IMR-90 (cell line): ENCODE data around the gene P2RY14. TPM values are rescaled to one million over a fixed set of nuclear protein-coding genes. Genes with fewer than 3 reads are reported as not detected.

Source experiments
- ATAC-seq: fragments of 200-7000 bp; cut with Tn5 transposase; 2 replicates; pipeline ENCODE4 v1.9.1; 2020; ENCODE audit warnings: low read depth, mild to moderate bottlenecking, moderate library complexity
- BruUV-seq: library from RNA; stranded (reverse); fragments of 400-500 nt; replicated peaks from 2 replicates; lab custom pipeline; 2021; lab: Mats Ljungman, UMichigan
- CTCF ChIA-PET: fragments of 300-600 bp; formaldehyde crosslinking; extraction: SDS; loops from one replicate; lab custom pipeline; 2021; ENCODE audit warnings: antibody characterized with exemption; lab: Yijun Ruan, JAX
- POLR2A ChIA-PET: fragments of 300-600 bp; sonication (Branson Sonifier 250); formaldehyde crosslinking; loops from one replicate; lab custom pipeline; 2022; ENCODE audit warnings: antibody characterized with exemption; ENCODE audit not compliant: unreplicated experiment; lab: Charles Lee
- DNase-seq: peaks from one replicate; pipeline ENCODE4 v3.0.0; 2013
- H2AFZ ChIP-seq: replicated peaks from 2 replicates; pipeline ENCODE3; 2013; ENCODE audit warnings: low read length, mild to moderate bottlenecking; ENCODE audit not compliant: poor library complexity
- H2AK5ac ChIP-seq: 2 replicates; pipeline ENCODE4 v1.6.1; 2013; ENCODE audit warnings: low read depth, low read length, inconsistent platforms
- H2AK9ac ChIP-seq: replicated peaks from 2 replicates; pipeline ENCODE3; 2013; ENCODE audit warnings: mild to moderate bottlenecking, low read depth, low read length, moderate library complexity; ENCODE audit not compliant: poor library complexity
- H2BK120ac ChIP-seq: 2 replicates; pipeline ENCODE4 v1.6.1; 2013; ENCODE audit warnings: low read depth, low read length, inconsistent platforms
- H2BK15ac ChIP-seq: 3 replicates; pipeline ENCODE4 v1.6.1; 2013; ENCODE audit warnings: low read depth, low read length, inconsistent platforms
- H2BK20ac ChIP-seq: 2 replicates; pipeline ENCODE4 v1.6.1; 2013; ENCODE audit warnings: low read depth, mild to moderate bottlenecking, inconsistent platforms, low read length, moderate library complexity
- H2BK5ac ChIP-seq: 2 replicates; pipeline ENCODE4 v1.6.1; 2013; ENCODE audit warnings: mild to moderate bottlenecking, low read depth, low read length, inconsistent platforms; ENCODE audit not compliant: poor library complexity, severe bottlenecking
- H3K14ac ChIP-seq: replicated peaks from 2 replicates; pipeline ENCODE4 v1.6.1; 2013; ENCODE audit warnings: low read depth, low read length, inconsistent platforms
- H3K18ac ChIP-seq: 2 replicates; pipeline ENCODE4 v1.6.1; 2013; ENCODE audit warnings: low read depth, low read length, control low read depth
- H3K23ac ChIP-seq: 2 replicates; pipeline ENCODE4 v1.6.1; 2013; ENCODE audit warnings: low read depth, low read length, inconsistent platforms
- H3K27ac ChIP-seq: 2 replicates; pipeline ENCODE4 v1.5.1; 2013; ENCODE audit warnings: mild to moderate bottlenecking, control low read depth, low read length; ENCODE audit not compliant: insufficient read depth
- H3K27me3 ChIP-seq: 2 replicates; pipeline ENCODE4 v1.6.1; 2013; ENCODE audit warnings: low read length; ENCODE audit not compliant: control insufficient read depth, insufficient read depth
- H3K36me3 ChIP-seq: 2 replicates; pipeline ENCODE4 v1.6.1; 2013; ENCODE audit warnings: low read length, mixed read lengths; ENCODE audit not compliant: control insufficient read depth, insufficient read depth
- H3K4ac ChIP-seq: 2 replicates; pipeline ENCODE4 v1.6.1; 2013; ENCODE audit warnings: low read depth, low read length, inconsistent platforms
- H3K4me1 ChIP-seq: 2 replicates; pipeline ENCODE4 v1.6.1; 2013; ENCODE audit warnings: low read length, mixed read lengths; ENCODE audit not compliant: control insufficient read depth, insufficient read depth
- H3K4me2 ChIP-seq: 2 replicates; pipeline ENCODE4 v1.6.1; 2013; ENCODE audit warnings: low read depth, mild to moderate bottlenecking, control low read depth, low read length, moderate library complexity
- H3K4me3 ChIP-seq: 2 replicates; pipeline ENCODE4 v1.5.1; 2013; ENCODE audit warnings: low read depth, mild to moderate bottlenecking, control low read depth, low read length, moderate library complexity; ENCODE audit not compliant: insufficient read depth
- H3K56ac ChIP-seq: 2 replicates; pipeline ENCODE4 v1.6.1; 2013; ENCODE audit warnings: low read length, inconsistent platforms; ENCODE audit not compliant: insufficient read depth; ENCODE audit errors: extremely low read depth
- H3K79me1 ChIP-seq, 2 experiments: 2 replicates each; pipeline ENCODE4 v1.6.1; 2013; ENCODE audit warnings: low read length in 2 of 2, inconsistent platforms in 1 of 2, low read depth in 1 of 2
- H3K9ac ChIP-seq: 2 replicates; pipeline ENCODE4 v1.6.1; 2013; ENCODE audit warnings: low read depth, low read length, control low read depth
- H3K9me1 ChIP-seq: 2 replicates; pipeline ENCODE4 v1.6.1; 2013; ENCODE audit warnings: low read length, inconsistent platforms; ENCODE audit not compliant: insufficient read depth
- H3K9me3 ChIP-seq: 2 replicates; pipeline ENCODE4 v1.6.1; 2013; ENCODE audit warnings: low read length; ENCODE audit not compliant: control insufficient read depth, insufficient read depth
- H4K20me1 ChIP-seq: 2 replicates; pipeline ENCODE4 v1.6.1; 2013; ENCODE audit warnings: low read length, inconsistent platforms; ENCODE audit not compliant: insufficient read depth
- H4K5ac ChIP-seq: 2 replicates; pipeline ENCODE4 v1.6.1; 2013; ENCODE audit warnings: mild to moderate bottlenecking, low read depth, low read length, control low read depth
- H4K8ac ChIP-seq, 2 experiments: 2 replicates each; pipeline ENCODE4 v1.6.1; 2013; ENCODE audit warnings: low read depth in 2 of 2, low read length in 2 of 2, control low read depth in 1 of 2, inconsistent platforms in 1 of 2
- H4K91ac ChIP-seq: 2 replicates; pipeline ENCODE4 v1.6.1; 2013; ENCODE audit warnings: low read depth, low read length, inconsistent platforms; ENCODE audit not compliant: insufficient read depth
- BHLHE40 ChIP-seq: fragments of 150-350 bp; IDR thresholded peaks from 2 replicates; pipeline ENCODE4 v1.6.1; 2016; ENCODE audit warnings: mild to moderate bottlenecking, low read depth, low read length
- CEBPB ChIP-seq: IDR thresholded peaks from 2 replicates; pipeline ENCODE4 v1.6.1; 2012; ENCODE audit warnings: low read depth, low read length, improper control_type of control experiment
- CHD1 ChIP-seq: IDR thresholded peaks from 2 replicates; pipeline ENCODE4 v1.6.1; 2012; ENCODE audit warnings: low read depth, low read length, improper control_type of control experiment
- MAFK ChIP-seq: IDR thresholded peaks from 2 replicates; pipeline ENCODE4 v1.6.1; 2012; ENCODE audit warnings: low read depth, low read length, improper control_type of control experiment
- MAZ ChIP-seq: IDR thresholded peaks from 2 replicates; pipeline ENCODE4 v1.6.1; 2012; ENCODE audit warnings: low read depth, mild to moderate bottlenecking, low read length, improper control_type of control experiment, moderate library complexity, borderline replicate concordance
- MXI1 ChIP-seq: IDR thresholded peaks from 2 replicates; pipeline ENCODE4 v1.6.1; 2012; ENCODE audit warnings: low read depth, mild to moderate bottlenecking, low read length, moderate library complexity, borderline replicate concordance
- NFE2L2 ChIP-seq: fragments of 150-350 bp; IDR thresholded peaks from 2 replicates; pipeline ENCODE4 v1.6.1; 2016; ENCODE audit warnings: low read depth, mild to moderate bottlenecking, low read length
- POLR2A ChIP-seq: IDR thresholded peaks from 2 replicates; pipeline ENCODE4 v1.6.1; 2012; ENCODE audit warnings: mild to moderate bottlenecking, low read depth, low read length
- RAD21 ChIP-seq: IDR thresholded peaks from 2 replicates; pipeline ENCODE4 v1.6.1; 2012; ENCODE audit warnings: low read length, improper control_type of control experiment
- RCOR1 ChIP-seq: IDR thresholded peaks from 2 replicates; pipeline ENCODE4 v1.6.1; 2012; ENCODE audit warnings: mild to moderate bottlenecking, low read length, improper control_type of control experiment; ENCODE audit not compliant: insufficient replicate concordance
- RFX5 ChIP-seq: IDR thresholded peaks from 2 replicates; pipeline ENCODE4 v1.8.0; 2012; ENCODE audit warnings: low read depth, mild to moderate bottlenecking, low read length, moderate library complexity
- SMC3 ChIP-seq: fragments of 150-350 bp; IDR thresholded peaks from 2 replicates; pipeline ENCODE4 v1.6.1; 2016; ENCODE audit warnings: low read depth, mild to moderate bottlenecking, antibody characterized with exemption, low read length, moderate library complexity
- dilution Hi-C: fragments of 300-500 bp; cut with HindIII; formaldehyde crosslinking; loops from one replicate; pipeline ENCODE4 v1.14.3; 2018; ENCODE audit warnings: low sequenced_read_pairs; ENCODE audit not compliant: unreplicated experiment
- in situ Hi-C: fragments of 300-500 bp; cut with MboI; formaldehyde crosslinking; loops from 3 replicates; pipeline ENCODE4 v1.14.3; 2019; ENCODE audit warnings: low sequenced_read_pairs, inconsistent platforms, mixed read lengths
- intact Hi-C: fragments of 100-400 bp; cut with micrococcal nuclease; formaldehyde crosslinking; loops from 2 replicates; pipeline ENCODE4 v1.10.0; 2022
- polyA plus RNA-seq, 3 experiments: library from polyadenylated mRNA; depleted of rRNA; stranded (reverse); fragments of >200 nt; gene quantifications; 2 replicates each; pipeline ENCODE4 v1.2.3, GENCODE V29; 2012; ENCODE audit warnings: low replicate concordance in 1 of 3
- total RNA-seq: library from RNA; depleted of rRNA; stranded (reverse); fragments of >200 nt; gene quantifications from 2 replicates; pipeline ENCODE4 v1.2.3, GENCODE V29; 2012
- TF ChIP-seq, protein P1 (sequence below): fragments of 150-350 bp; IDR thresholded peaks from 2 replicates; pipeline ENCODE4 v1.6.1; 2017; ENCODE audit warnings: mild to moderate bottlenecking, antibody characterized with exemption, low read length, low read depth
- TF ChIP-seq, protein P2 (sequence below): fragments of 150-350 bp; IDR thresholded peaks from 2 replicates; pipeline ENCODE4 v1.6.1; 2016; ENCODE audit warnings: low read depth, mild to moderate bottlenecking, low read length, moderate library complexity, borderline replicate concordance
- TF ChIP-seq, protein P3 (sequence below): conservative IDR thresholded peaks from 2 replicates; pipeline ENCODE4 v1.5.1; 2012; ENCODE audit warnings: mild to moderate bottlenecking, low read depth, low read length, improper control_type of control experiment

P2RY14 gene
- total and polyA plus RNA-seq, 2 of the 4 experiments (the other 2 are of a cell fraction) = not detected

DNA sequence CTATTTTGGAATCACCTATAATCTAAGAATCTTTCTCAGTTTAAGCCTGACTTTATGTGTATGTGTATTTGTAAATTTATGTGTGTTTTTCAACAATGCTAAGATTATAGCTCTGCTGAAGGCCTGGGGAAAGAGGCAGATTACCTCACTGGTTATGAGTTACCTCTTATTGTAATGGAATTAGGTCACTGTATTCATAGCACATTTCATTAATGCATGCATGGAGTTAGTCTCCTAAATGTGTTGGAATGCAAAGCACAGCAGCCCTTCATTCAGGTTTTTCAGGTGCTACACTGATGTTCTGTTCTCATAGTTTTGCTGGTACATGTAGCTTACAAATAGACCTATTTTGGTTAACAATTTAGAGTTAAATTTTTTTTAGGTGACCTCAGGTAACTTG, 28.8 kb upstream of the P2RY14 start:
- Histone ChIP-seq H3K4me1 (peaks cover 12% of the 10 kb centered on the region), H4K91ac (no peak overlapping the region), H3K4ac (no peak overlapping the region), H2BK5ac (no peak overlapping the region), H2BK20ac (no peak overlapping the region), H3K56ac (no peak overlapping the region), H3K14ac (no peak overlapping the region), H3K18ac (no peak overlapping the region), H2AK9ac (no peak overlapping the region), H3K27ac (no peak overlapping the region), H3K23ac (no peak overlapping the region), H4K5ac (no peak overlapping the region), H2AFZ (no peak overlapping the region), H3K9ac (no peak overlapping the region), H3K9me1 (peaks cover 3% of the 10 kb centered on the region; the same call in 1 of the 2 replicates), H3K4me3 (no peak overlapping the region), H3K4me2 (no peak overlapping the region), H3K9me3 (no peaks in the 10 kb centered on the region), H4K20me1 (no peaks in the 10 kb centered on the region), H2BK15ac (no peak overlapping the region; the same call in 2 of the 3 replicates), H3K36me3 (no peaks in the 10 kb centered on the region), H3K27me3 (no peaks in the 10 kb centered on the region), H3K79me1 (no peaks in the 10 kb centered on the region), H2BK120ac (no peak overlapping the region), H4K8ac (no peak overlapping the region), H2AK5ac (no peak overlapping the region)
- dilution Hi-C loops = no loop called here
- intact Hi-C loops = no loop called here
- ChIA-PET POLR2A (interaction anchor here (0.6 kb wide), 1 partner anchor 41 kb away, joined by 3 read pairs; no protein-coding TSS in a partner anchor), CTCF (no interaction called here)
- no peak for DNase-seq
- in situ Hi-C loops = no loop called here
- ATAC-seq = no peak
- TF ChIP-seq MAFK (no peak), POLR2A (no peak), MAZ (no peak), NFE2L2 (no peak), RFX5 (no peak), SMC3 (no peak), RAD21 (no peak), CHD1 (no peak), CEBPB (no peak), RCOR1 (no peak), MXI1 (no peak), BHLHE40 (no peak)
- TF ChIP-seq, protein P1, sequence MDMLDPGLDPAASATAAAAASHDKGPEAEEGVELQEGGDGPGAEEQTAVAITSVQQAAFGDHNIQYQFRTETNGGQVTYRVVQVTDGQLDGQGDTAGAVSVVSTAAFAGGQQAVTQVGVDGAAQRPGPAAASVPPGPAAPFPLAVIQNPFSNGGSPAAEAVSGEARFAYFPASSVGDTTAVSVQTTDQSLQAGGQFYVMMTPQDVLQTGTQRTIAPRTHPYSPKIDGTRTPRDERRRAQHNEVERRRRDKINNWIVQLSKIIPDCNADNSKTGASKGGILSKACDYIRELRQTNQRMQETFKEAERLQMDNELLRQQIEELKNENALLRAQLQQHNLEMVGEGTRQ = no peak
- TF ChIP-seq, protein P2, sequence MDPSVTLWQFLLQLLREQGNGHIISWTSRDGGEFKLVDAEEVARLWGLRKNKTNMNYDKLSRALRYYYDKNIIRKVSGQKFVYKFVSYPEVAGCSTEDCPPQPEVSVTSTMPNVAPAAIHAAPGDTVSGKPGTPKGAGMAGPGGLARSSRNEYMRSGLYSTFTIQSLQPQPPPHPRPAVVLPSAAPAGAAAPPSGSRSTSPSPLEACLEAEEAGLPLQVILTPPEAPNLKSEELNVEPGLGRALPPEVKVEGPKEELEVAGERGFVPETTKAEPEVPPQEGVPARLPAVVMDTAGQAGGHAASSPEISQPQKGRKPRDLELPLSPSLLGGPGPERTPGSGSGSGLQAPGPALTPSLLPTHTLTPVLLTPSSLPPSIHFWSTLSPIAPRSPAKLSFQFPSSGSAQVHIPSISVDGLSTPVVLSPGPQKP = no peak
- TF ChIP-seq, protein P3, sequence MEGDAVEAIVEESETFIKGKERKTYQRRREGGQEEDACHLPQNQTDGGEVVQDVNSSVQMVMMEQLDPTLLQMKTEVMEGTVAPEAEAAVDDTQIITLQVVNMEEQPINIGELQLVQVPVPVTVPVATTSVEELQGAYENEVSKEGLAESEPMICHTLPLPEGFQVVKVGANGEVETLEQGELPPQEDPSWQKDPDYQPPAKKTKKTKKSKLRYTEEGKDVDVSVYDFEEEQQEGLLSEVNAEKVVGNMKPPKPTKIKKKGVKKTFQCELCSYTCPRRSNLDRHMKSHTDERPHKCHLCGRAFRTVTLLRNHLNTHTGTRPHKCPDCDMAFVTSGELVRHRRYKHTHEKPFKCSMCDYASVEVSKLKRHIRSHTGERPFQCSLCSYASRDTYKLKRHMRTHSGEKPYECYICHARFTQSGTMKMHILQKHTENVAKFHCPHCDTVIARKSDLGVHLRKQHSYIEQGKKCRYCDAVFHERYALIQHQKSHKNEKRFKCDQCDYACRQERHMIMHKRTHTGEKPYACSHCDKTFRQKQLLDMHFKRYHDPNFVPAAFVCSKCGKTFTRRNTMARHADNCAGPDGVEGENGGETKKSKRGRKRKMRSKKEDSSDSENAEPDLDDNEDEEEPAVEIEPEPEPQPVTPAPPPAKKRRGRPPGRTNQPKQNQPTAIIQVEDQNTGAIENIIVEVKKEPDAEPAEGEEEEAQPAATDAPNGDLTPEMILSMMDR = no peak
- no TSS peak for BruUV-seq
